ENCODE results near the gene MOXD1.

MOXD1 gene

DNA sequence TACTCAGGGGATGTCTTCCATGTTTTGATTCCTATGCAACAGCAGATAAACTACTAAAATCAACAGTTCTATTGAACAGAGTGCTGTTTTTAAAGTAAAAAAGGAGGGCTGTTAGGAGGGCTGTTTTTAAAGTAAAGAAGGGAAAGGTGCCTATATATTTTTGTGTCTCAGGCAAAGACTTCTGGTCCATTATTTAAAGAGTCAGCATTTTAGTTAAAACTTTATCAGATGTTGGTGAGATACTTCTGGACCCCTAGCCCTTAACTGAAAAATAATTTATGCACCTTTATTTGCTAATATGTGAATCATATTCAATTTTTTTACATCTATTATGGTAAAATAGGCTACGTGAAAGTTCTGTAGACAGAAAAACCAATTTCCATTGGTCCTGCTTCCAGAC lies 144.8 kb downstream of the MOXD1 start:
- no peaks in the 10 kb centered on the region for H3K9me3 ChIP-seq
- H3K36me3 ChIP-seq: no peaks in the 10 kb centered on the region
- no peaks in the 10 kb centered on the region for H3K4me1 ChIP-seq (ENCODE audit: control insufficient read depth in 1 of 2, insufficient read depth in 1 of 2, low read depth in 1 of 2, low read length in 1 of 2)
- no peak for TF ChIP-seq CTCF (IDR thresholded peaks at IDR 0.05)
- H3K27ac ChIP-seq: no peak overlapping the region
- H3K27me3 ChIP-seq: no peaks in the 10 kb centered on the region
- H3K4me3 ChIP-seq (ENCODE audit: low read depth in 1 of 2, low read length in 1 of 2): no peak overlapping the region

- H3K36me3 ChIP-seq: no peaks in the 10 kb centered on the region
- no peaks in the 10 kb centered on the region for H3K4me1 ChIP-seq (ENCODE audit: control insufficient read depth in 1 of 2, insufficient read depth in 1 of 2, low read depth in 1 of 2, low read length in 1 of 2)
- H3K27ac ChIP-seq: no peak overlapping the region
- H3K9me3 ChIP-seq: no peaks in the 10 kb centered on the region
- TF ChIP-seq CTCF (IDR thresholded peaks at IDR 0.05): no peak
- H3K27me3 ChIP-seq: no peaks in the 10 kb centered on the region
- H3K4me3 ChIP-seq (ENCODE audit: low read depth in 1 of 2, low read length in 1 of 2): no peak overlapping the region
Measured at GRCh38 chr6:132253906-132254305, 147.4 kb downstream of the MOXD1 start.

- no peaks in the 10 kb centered on the region for H3K4me1 ChIP-seq (ENCODE audit: control insufficient read depth in 1 of 2, insufficient read depth in 1 of 2, low read depth in 1 of 2, low read length in 1 of 2)
- H3K4me3 ChIP-seq (ENCODE audit: low read depth in 1 of 2, low read length in 1 of 2): no peak overlapping the region
- H3K9me3 ChIP-seq: no peaks in the 10 kb centered on the region
- no peak overlapping the region for H3K27ac ChIP-seq
- no peak for TF ChIP-seq CTCF (IDR thresholded peaks at IDR 0.05)
- H3K27me3 ChIP-seq: no peaks in the 10 kb centered on the region
- no peaks in the 10 kb centered on the region for H3K36me3 ChIP-seq
Measured at GRCh38 chr6:132253211-132253610, 148.1 kb downstream of the MOXD1 start.

DNA sequence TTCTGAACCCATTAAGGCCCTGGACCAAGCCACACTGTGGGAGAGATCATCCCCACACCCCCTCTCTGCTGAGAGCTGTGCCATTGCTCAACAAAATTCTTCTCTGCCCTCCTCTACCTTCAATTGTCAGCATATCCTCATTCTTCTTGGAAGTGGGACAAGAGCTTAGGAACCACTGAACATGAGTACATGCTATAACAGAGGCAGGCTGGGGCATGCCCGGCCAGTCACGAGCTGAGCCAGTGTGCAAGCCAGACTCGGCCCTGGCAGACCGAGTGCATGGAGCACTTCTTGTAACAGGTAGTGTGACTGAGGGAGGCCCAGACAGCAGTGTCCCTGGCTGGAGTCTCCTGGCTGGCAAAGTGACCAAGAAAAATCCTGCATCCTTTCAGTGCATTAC lies 149.2 kb downstream of the MOXD1 start:
- Histone ChIP-seq H3K27me3 (no peaks in the 10 kb centered on the region), H3K9me3 (no peaks in the 10 kb centered on the region), H3K4me1 (ENCODE audit: control insufficient read depth in 1 of 2, insufficient read depth in 1 of 2, low read depth in 1 of 2, low read length in 1 of 2) (no peaks in the 10 kb centered on the region), H3K27ac (no peak overlapping the region), H3K4me3 (ENCODE audit: low read depth in 1 of 2, low read length in 1 of 2) (no peak overlapping the region), H3K36me3 (no peaks in the 10 kb centered on the region)
- no peak for TF ChIP-seq CTCF (IDR thresholded peaks at IDR 0.05)

DNA sequence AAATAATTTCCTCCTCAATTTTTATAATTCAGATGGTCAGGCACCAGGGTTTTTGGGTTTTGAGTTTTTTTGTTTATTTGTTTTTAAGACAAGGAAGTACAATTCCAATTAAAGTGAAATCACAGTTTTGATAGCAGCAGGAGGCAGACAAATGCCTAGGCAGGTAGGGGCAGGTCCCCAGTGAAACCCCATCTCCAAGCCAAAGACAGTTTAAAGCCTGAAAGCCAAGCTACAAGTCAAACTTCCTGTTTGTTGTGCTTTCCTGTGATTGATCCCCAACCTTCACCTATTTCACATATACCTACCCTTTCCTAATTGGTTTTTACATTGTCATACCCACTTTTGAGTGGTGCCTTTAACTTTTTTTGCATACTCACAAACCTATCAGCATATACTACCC lies 149.6 kb downstream of the MOXD1 start:
- H3K4me1 ChIP-seq (ENCODE audit: control insufficient read depth in 1 of 2, insufficient read depth in 1 of 2, low read depth in 1 of 2, low read length in 1 of 2): no peaks in the 10 kb centered on the region
- no peaks in the 10 kb centered on the region for H3K36me3 ChIP-seq
- H3K4me3 ChIP-seq (ENCODE audit: low read depth in 1 of 2, low read length in 1 of 2): no peak overlapping the region
- H3K27ac ChIP-seq: no peak overlapping the region
- H3K27me3 ChIP-seq: no peaks in the 10 kb centered on the region
- TF ChIP-seq CTCF (IDR thresholded peaks at IDR 0.05): no peak
- no peaks in the 10 kb centered on the region for H3K9me3 ChIP-seq

All from neutrophil (primary cell).